H1 (cell line): ENCODE data around the gene ERAP2. TPM values are rescaled to one million over a fixed set of nuclear protein-coding genes. Genes with fewer than 3 reads are reported as not detected.

Experiments used
- CHD1 ChIP-seq: IDR thresholded peaks from 2 replicates; pipeline ENCODE4 v1.6.1; 2012; ENCODE audit warnings: low read depth, low read length, improper control_type of control experiment
- polyA plus RNA-seq, 7 experiments: library from polyadenylated mRNA; depleted of rRNA in 3 of 7; stranded (reverse) in 5 of 7; unstranded in 2 of 7; fragments of >200 nt in 5 of 7; fragments of 200-250 nt in 2 of 7; gene quantifications; 1 replicate in 5 of 7; 2 replicates in 1 of 7; 4 replicates in 1 of 7; pipeline versions ENCODE4 v1.2.1 to v1.2.3, GENCODE V29; 2011 to 2013; ENCODE audit warnings: missing spikeins in 2 of 7, mixed read lengths in 2 of 7
- small RNA-seq: library from polyadenylated mRNA; stranded (forward); fragments of <200 nt; extraction: miRNeasy Mini kit (QIAGEN cat#:217004); gene quantifications from one replicate; pipeline ENCODE3, GENCODE V24; 2013; ENCODE audit not compliant: insufficient read depth
- total RNA-seq: library from RNA; stranded (reverse); fragmentation: NEBNext Ultra II Directional; extraction: Animal tissue kit (Norgen Biotek cat#: 25700); gene quantifications from 2 replicates; pipeline ENCODE4 v1.2.1, GENCODE V29; 2021

The ERAP2 gene
- total and polyA plus RNA-seq, 2 of the 8 experiments (the other 6 are each of a cell fraction or from before 2014, with no cell fraction given), result 0.14 TPM; not detected in 1

GRCh38 chr5:96968614-96969013, 92.3 kb downstream of the ERAP2 start (continued):
- TF ChIP-seq CHD1, result no peak

Small RNAs within 50 kb of the gene (small RNA-seq; reads per million reads assigned to genes)
- gene RF00019, result not detected

Other genes with a start within 250 kb of the ERAP2 start
- gene CAST, start 214.1 kb upstream of the ERAP2 start, total RNA-seq, result 47.2 and 48.2 TPM in 2 replicates
- gene CAST, start 214.1 kb upstream of the ERAP2 start, polyA plus RNA-seq (2011; rRNA removed), result 6.6 and 9.0 TPM in 2 replicates
- 15.2 and 17.2 TPM in 2 replicates for gene ERAP1, start 68.6 kb upstream of the ERAP2 start, total RNA-seq
- gene ERAP1, start 68.6 kb upstream of the ERAP2 start, polyA plus RNA-seq (2011; rRNA removed), result 15.5 and 16.4 TPM in 2 replicates
- 4.3 and 4.5 TPM in 2 replicates for gene LNPEP, start 59.6 kb downstream of the ERAP2 start, total RNA-seq
- gene LNPEP, start 59.6 kb downstream of the ERAP2 start, polyA plus RNA-seq (2011; rRNA removed), result 0.96 and 1.8 TPM in 2 replicates